ENCODE measurements around the gene SORCS3.

The SORCS3 gene

GRCh38 chr10:105171945-105172344, 530.9 kb downstream of the SORCS3 start:
- H3K4me3 Mint-ChIP-seq = no peak overlapping the region

GRCh38 chr10:105181626-105182025, 540.5 kb downstream of the SORCS3 start:
- H3K9me3 Mint-ChIP-seq = no peaks in the 10 kb centered on the region
- peaks cover 3% of the 10 kb centered on the region for H3K27me3 Mint-ChIP-seq (ENCODE audit: low read depth, poor library complexity)
- TF ChIP-seq CTCF (IDR thresholded peaks at IDR 0.05) = no peak
- H3K27ac Mint-ChIP-seq = no peak overlapping the region
- H3K4me1 Mint-ChIP-seq = peaks cover 6% of the 10 kb centered on the region
- no peak for DNase-seq
- H3K4me3 Mint-ChIP-seq = no peak overlapping the region
- no peaks in the 10 kb centered on the region for H3K36me3 Mint-ChIP-seq (ENCODE audit: low read depth)

More at GRCh38 chr10:105171945-105172344, 530.9 kb downstream of the SORCS3 start:
- no peaks in the 10 kb centered on the region for H3K27me3 Mint-ChIP-seq (ENCODE audit: low read depth, poor library complexity)
- no peaks in the 10 kb centered on the region for H3K36me3 Mint-ChIP-seq (ENCODE audit: low read depth)
- H3K27ac Mint-ChIP-seq = no peak overlapping the region
- H3K4me1 Mint-ChIP-seq = no peaks in the 10 kb centered on the region
- no peaks in the 10 kb centered on the region for H3K9me3 Mint-ChIP-seq
- no peak for DNase-seq
- TF ChIP-seq CTCF (IDR thresholded peaks at IDR 0.05) = no peak

DNA sequence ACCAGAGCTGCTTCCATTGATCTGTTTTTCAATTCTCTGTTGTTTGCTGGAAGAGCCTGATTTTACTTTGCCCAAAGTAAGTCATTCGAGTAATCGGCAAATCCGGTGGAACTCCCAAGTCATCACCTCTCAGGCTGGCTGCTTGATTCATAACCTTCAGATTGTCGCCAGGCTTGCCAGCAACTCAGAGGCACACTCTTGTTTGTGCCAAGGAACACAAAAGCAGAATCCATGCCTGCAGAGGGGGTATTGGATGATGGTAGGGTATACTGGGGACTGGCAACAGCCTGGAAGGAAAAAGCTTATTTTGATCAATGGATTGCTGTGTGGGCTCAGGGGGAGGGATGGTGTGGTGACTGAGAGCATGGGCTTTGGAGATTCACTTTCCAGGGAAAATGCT, 542.4 kb downstream of the SORCS3 start:
- Mint-ChIP-seq H3K27me3 (ENCODE audit: low read depth, poor library complexity) (peaks cover 3% of the 10 kb centered on the region), H3K4me3 (no peak overlapping the region), H3K36me3 (ENCODE audit: low read depth) (no peaks in the 10 kb centered on the region), H3K4me1 (peaks cover 6% of the 10 kb centered on the region), H3K27ac (no peak overlapping the region), H3K9me3 (no peaks in the 10 kb centered on the region)
- no peak for TF ChIP-seq CTCF (IDR thresholded peaks at IDR 0.05)
- DNase-seq = no peak

GRCh38 chr10:105185161-105185560, 544.1 kb downstream of the SORCS3 start:
- H3K27me3 Mint-ChIP-seq (ENCODE audit: low read depth, poor library complexity) = no peaks in the 10 kb centered on the region
- DNase-seq = no peak
- H3K9me3 Mint-ChIP-seq = no peaks in the 10 kb centered on the region
- no peak overlapping the region for H3K27ac Mint-ChIP-seq
- H3K4me1 Mint-ChIP-seq = peaks cover 6% of the 10 kb centered on the region
- no peaks in the 10 kb centered on the region for H3K36me3 Mint-ChIP-seq (ENCODE audit: low read depth)
- TF ChIP-seq CTCF (IDR thresholded peaks at IDR 0.05) = no peak
- H3K4me3 Mint-ChIP-seq = no peak overlapping the region

GRCh38 chr10:105187243-105187642, 546.2 kb downstream of the SORCS3 start:
- TF ChIP-seq CTCF (IDR thresholded peaks at IDR 0.05) = no peak
- H3K4me1 Mint-ChIP-seq = peaks cover 6% of the 10 kb centered on the region
- no peaks in the 10 kb centered on the region for H3K9me3 Mint-ChIP-seq
- no peak for DNase-seq
- H3K27ac Mint-ChIP-seq = no peak overlapping the region
- no peak overlapping the region for H3K4me3 Mint-ChIP-seq
- H3K36me3 Mint-ChIP-seq (ENCODE audit: low read depth) = no peaks in the 10 kb centered on the region
- no peaks in the 10 kb centered on the region for H3K27me3 Mint-ChIP-seq (ENCODE audit: low read depth, poor library complexity)

- Mint-ChIP-seq H3K4me1 (peaks cover under 1% of the 10 kb centered on the region), H3K36me3 (ENCODE audit: low read depth) (no peaks in the 10 kb centered on the region), H3K27ac (no peak overlapping the region), H3K27me3 (ENCODE audit: low read depth, poor library complexity) (no peaks in the 10 kb centered on the region), H3K9me3 (no peaks in the 10 kb centered on the region), H3K4me3 (no peak overlapping the region)
- no peak for DNase-seq
- no peak for TF ChIP-seq CTCF (IDR thresholded peaks at IDR 0.05)
Measured at GRCh38 chr10:105188737-105189462, 547.8 kb downstream of the SORCS3 start.
